Spleen (tissue), 11 donors: ENCODE results near the gene SLC22A4. TPM values are rescaled to one million over a fixed set of nuclear protein-coding genes. Genes with fewer than 3 reads are reported as not detected.

ENCODE experiments used
- DNase-seq: peaks from one replicate; pipeline ENCODE4 v3.0.0-alpha.2; 2020
- H3K27ac ChIP-seq, 8 donors: fragments of 200-600 bp; sonication (generic) in 7 of 8; 1 replicate in 4 of 8; 2 replicates in 4 of 8; pipeline versions ENCODE4 v1.5.0 to v1.8.0; 2016 to 2021; ENCODE audit warnings: inconsistent platforms in 4 of 8, mild to moderate bottlenecking in 4 of 8, moderate library complexity in 1 of 8
- H3K27me3 ChIP-seq, 7 donors: fragments of 200-600 bp; sonication (generic) in 6 of 7; replicated peaks in 1 of 7; 1 replicate in 4 of 7; 2 replicates in 3 of 7; pipeline versions ENCODE4 v1.5.0 to v1.8.0; 2016 to 2021; ENCODE audit warnings: inconsistent platforms in 3 of 7, mild to moderate bottlenecking in 1 of 7
- H3K36me3 ChIP-seq, 6 donors: fragments of 200-600 bp; sonication (generic) in 5 of 6; 1 replicate in 4 of 6; 2 replicates in 2 of 6; pipeline versions ENCODE4 v1.5.0 to v1.8.0; 2016 to 2021; ENCODE audit warnings: inconsistent platforms in 2 of 6
- H3K4me1 ChIP-seq, 6 donors: fragments of 200-600 bp; sonication (generic) in 5 of 6; 1 replicate in 3 of 6; 2 replicates in 3 of 6; pipeline versions ENCODE4 v1.5.0 to v1.8.0; 2016 to 2021; ENCODE audit warnings: inconsistent platforms in 3 of 6
- H3K4me3 ChIP-seq, 8 donors: fragments of 200-600 bp; sonication (generic) in 7 of 8; 1 replicate in 4 of 8; 2 replicates in 4 of 8; pipeline versions ENCODE4 v1.5.0 to v1.8.0; 2016 to 2021; ENCODE audit warnings: inconsistent platforms in 4 of 8, mild to moderate bottlenecking in 4 of 8, moderate library complexity in 2 of 8
- H3K9me3 ChIP-seq, 8 donors: fragments of 200-600 bp; sonication (generic) in 7 of 8; 1 replicate in 4 of 8; 2 replicates in 4 of 8; pipeline versions ENCODE4 v1.5.0 to v1.8.0; 2016 to 2021; ENCODE audit warnings: inconsistent platforms in 4 of 8
- POLR2A ChIP-seq, 3 donors: fragments of 450-650 bp; IDR thresholded peaks; one replicate each; pipeline ENCODE4 v1.5.1; 2017; ENCODE audit warnings: antibody characterized with exemption in 3 of 3, mild to moderate bottlenecking in 1 of 3
- POLR2AphosphoS5 ChIP-seq, 3 donors: sonication (generic); formaldehyde crosslinking; IDR thresholded peaks; one replicate each; pipeline ENCODE4 v1.5.1; 2017; ENCODE audit warnings: antibody characterized with exemption in 3 of 3
- WGBS, 5 donors: extraction: QIAGEN DNeasy Blood & Tissue Kit in 3 of 5; methylation state at CpG; one replicate each; pipeline versions ENCODE4 v1.1.5 to v1.1.7; 2013 to 2018; 5-methylcytosine and 5-hydroxymethylcytosine counted together
- intact Hi-C: fragments of 100-400 bp; cut with DNase I; formaldehyde crosslinking; loops from one replicate; pipeline ENCODE4 v1.15.0; 2023; ENCODE audit warnings: low total_unique reads
- polyA plus RNA-seq, 3 donors: library from polyadenylated mRNA; stranded (reverse); fragments of 200-250 nt; gene quantifications; one replicate each; pipeline ENCODE4 v1.2.1, GENCODE V29; 2013
- total RNA-seq, 7 donors: library from RNA; depleted of rRNA in 3 of 7; stranded (reverse); fragments of >200 nt in 3 of 7; fragmentation: NEBNext Ultra II Directional in 4 of 7; extraction: Animal tissue kit (Norgen Biotek cat#: 25700) in 4 of 7; gene quantifications; one replicate each; pipeline versions ENCODE4 v1.1.0 to v1.2.1, GENCODE V29; 2016 to 2021
- TF ChIP-seq, protein P1 (sequence below), 11 experiments: fragments of 200-600 bp in 7 of 11; fragments of 450-650 bp in 4 of 11; sonication (generic) in 4 of 11; IDR thresholded peaks in 8 of 11; conservative IDR thresholded peaks in 3 of 11; 1 replicate in 7 of 11; 2 replicates in 4 of 11; pipeline versions ENCODE4 v1.4.0 to v1.8.0; 2016 to 2021; ENCODE audit warnings: antibody characterized with exemption in 11 of 11, inconsistent platforms in 4 of 11, mild to moderate bottlenecking in 1 of 11
- donor health status: healthy with polysubstance abuse.
- donor health status: DM: no; HTN: no; CAD: no; lungs with moderate emphysema.
- donor health status: DM: no; HTN: no; CAD: no.
- donor health status: Bipolar disorder and iron deficiency.
- donor health status: healthy.
- donor health status: DM: no; HTN: no; CAD: no.
- donor health status: DM: yes; HTN: yes; CAD: no.

Gene SLC22A4
- total and polyA plus RNA-seq, 10 donors: 0.47 to 25.1 (median 8.5) TPM

DNA sequence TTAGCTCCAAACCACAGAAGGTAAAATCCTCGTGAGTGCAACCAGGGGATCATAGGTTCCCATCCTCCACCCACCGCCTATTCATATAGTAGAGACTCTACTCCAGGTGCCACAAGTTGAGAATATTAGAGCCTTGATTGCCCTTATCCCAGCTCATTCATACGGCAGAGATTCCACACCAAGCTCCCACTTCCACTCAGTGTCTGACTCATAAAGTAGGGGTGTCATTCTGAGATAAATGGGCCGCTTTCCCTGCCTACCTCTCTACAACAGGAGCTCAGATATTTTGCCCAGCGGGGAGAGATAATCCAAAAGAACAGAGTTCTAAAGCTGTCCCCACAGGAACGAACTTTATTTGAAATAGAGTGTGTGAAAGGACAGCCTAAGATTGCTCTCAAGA is 9.4 kb downstream of the SLC22A4 start:
- H3K27me3 ChIP-seq: no peaks in the 10 kb centered on the region
- no peak for DNase-seq
- peaks cover 0 to 20% (median 0%) of the 10 kb centered on the region in 6 donors for H3K36me3 ChIP-seq
- TF ChIP-seq POLR2AphosphoS5 (IDR thresholded peaks at IDR 0.05): no peak
- TF ChIP-seq POLR2A (IDR thresholded peaks at IDR 0.05): no peak
- TF ChIP-seq, protein P1, sequence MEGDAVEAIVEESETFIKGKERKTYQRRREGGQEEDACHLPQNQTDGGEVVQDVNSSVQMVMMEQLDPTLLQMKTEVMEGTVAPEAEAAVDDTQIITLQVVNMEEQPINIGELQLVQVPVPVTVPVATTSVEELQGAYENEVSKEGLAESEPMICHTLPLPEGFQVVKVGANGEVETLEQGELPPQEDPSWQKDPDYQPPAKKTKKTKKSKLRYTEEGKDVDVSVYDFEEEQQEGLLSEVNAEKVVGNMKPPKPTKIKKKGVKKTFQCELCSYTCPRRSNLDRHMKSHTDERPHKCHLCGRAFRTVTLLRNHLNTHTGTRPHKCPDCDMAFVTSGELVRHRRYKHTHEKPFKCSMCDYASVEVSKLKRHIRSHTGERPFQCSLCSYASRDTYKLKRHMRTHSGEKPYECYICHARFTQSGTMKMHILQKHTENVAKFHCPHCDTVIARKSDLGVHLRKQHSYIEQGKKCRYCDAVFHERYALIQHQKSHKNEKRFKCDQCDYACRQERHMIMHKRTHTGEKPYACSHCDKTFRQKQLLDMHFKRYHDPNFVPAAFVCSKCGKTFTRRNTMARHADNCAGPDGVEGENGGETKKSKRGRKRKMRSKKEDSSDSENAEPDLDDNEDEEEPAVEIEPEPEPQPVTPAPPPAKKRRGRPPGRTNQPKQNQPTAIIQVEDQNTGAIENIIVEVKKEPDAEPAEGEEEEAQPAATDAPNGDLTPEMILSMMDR (IDR thresholded peaks at IDR 0.05 in 8 of 11, conservative IDR thresholded peaks at IDR 0.05 in 3 of 11): no peak
- 89 to 96% (median 94%) methylated on average over 6 of the region's 6 CpGs for WGBS, 5 donors
- intact Hi-C loops: no loop called here
- peaks cover 5 to 23% (median 19%) of the 10 kb centered on the region in 8 donors for H3K9me3 ChIP-seq
- H3K27ac ChIP-seq: no peak overlapping the region
- H3K4me3 ChIP-seq: no peak overlapping the region
- peaks cover 0 to 30% (median 4%) of the 10 kb centered on the region in 6 donors for H3K4me1 ChIP-seq

DNA sequence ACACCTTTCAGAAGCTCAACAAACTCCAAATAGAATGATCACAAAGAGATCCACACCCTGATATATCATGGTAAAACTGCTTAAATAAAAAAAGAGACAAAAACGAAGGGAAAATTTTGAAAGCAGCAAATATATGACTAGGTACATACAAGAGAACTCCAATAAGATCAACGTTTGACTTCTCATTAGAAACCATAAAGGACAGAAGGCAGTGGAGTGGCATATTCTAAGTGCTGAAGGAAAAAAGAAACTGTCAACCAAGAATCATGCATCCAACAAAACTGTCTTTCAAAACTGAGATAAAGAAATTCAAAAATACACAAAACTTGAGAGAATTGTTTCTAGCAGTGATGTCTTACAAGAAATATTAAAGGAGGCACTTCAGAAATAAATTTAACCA is 11.2 kb downstream of the SLC22A4 start:
- Histone ChIP-seq H3K27ac (no peak overlapping the region), H3K9me3 (peaks cover 5 to 23% (median 19%) of the 10 kb centered on the region in 8 donors), H3K4me1 (peaks cover 0 to 32% (median 4%) of the 10 kb centered on the region in 6 donors), H3K4me3 (no peak overlapping the region), H3K36me3 (peaks cover 0 to 20% (median 0%) of the 10 kb centered on the region in 6 donors), H3K27me3 (no peaks in the 10 kb centered on the region)
- intact Hi-C loops: no loop called here
- WGBS, 5 donors: 80 to 93% (median 90%) methylated on average over 2 of the region's 2 CpGs
- TF ChIP-seq POLR2A (IDR thresholded peaks at IDR 0.05) (no peak), POLR2AphosphoS5 (IDR thresholded peaks at IDR 0.05) (no peak)
- TF ChIP-seq, protein P1 (IDR thresholded peaks at IDR 0.05 in 8 of 11, conservative IDR thresholded peaks at IDR 0.05 in 3 of 11): no peak
- DNase-seq: no peak

DNA sequence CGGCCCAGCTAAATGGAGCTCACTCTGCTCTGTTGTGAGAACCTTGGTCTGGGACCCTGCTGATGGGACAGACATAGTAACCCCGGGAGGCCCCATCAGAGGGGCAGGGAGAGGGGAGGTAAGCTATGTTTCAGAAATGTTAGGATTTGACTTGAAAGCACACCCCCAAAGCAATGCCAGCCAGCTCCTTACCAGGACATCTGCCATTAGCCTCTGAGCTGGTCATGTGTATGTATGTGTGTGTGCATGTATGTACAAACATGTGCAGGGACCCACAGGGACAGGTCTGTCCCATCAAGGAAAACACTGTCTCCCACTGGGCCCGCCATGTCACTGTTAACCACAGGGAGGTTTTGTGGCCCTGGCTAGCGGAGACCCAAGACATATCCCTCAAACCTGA is 14.5 kb downstream of the SLC22A4 start:
- TF ChIP-seq, protein P1 (IDR thresholded peaks at IDR 0.05 in 8 of 11, conservative IDR thresholded peaks at IDR 0.05 in 3 of 11): no peak
- TF ChIP-seq POLR2AphosphoS5 (IDR thresholded peaks at IDR 0.05) (no peak), POLR2A (IDR thresholded peaks at IDR 0.05) (no peak)
- intact Hi-C loops: no loop called here
- Histone ChIP-seq H3K27ac (no peak overlapping the region), H3K9me3 (peaks cover 5 to 23% (median 19%) of the 10 kb centered on the region in 8 donors), H3K4me3 (no peak overlapping the region), H3K36me3 (peaks cover 0 to 26% (median 0%) of the 10 kb centered on the region in 6 donors), H3K4me1 (peaks cover 0 to 24% (median 5%) of the 10 kb centered on the region in 6 donors), H3K27me3 (no peaks in the 10 kb centered on the region)
- 83 to 96% (median 94%) methylated on average over 2 to 4 of the region's 4 CpGs for WGBS, 5 donors
- DNase-seq: no peak

DNA sequence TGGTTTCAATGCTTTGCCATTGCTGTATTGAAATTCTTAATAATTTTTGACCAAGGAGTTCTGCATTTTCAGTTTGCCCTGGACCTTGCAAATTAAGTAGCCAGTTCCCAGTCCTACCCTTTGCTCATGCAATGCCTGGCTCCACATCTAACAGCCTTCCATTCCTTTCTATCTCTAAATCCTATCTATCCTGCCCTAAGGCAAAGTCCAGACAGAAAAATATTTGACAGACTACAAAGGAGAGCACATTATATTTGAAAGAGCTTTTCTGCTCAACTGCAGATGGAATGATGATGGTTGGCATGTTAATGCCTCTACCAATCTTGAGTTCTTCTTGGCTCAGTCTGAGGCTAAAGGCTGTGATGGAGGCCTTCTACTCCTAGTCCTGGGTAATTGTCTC is 15.5 kb downstream of the SLC22A4 start:
- H3K36me3 ChIP-seq: peaks cover 0 to 29% (median 0%) of the 10 kb centered on the region in 6 donors
- H3K9me3 ChIP-seq: peaks cover 5 to 14% (median 13%) of the 10 kb centered on the region in 8 donors
- H3K27ac ChIP-seq: peak overlapping the region in 7 of 8 donors; percentile 0 to 69 (median 36)
- peaks cover 0 to 24% (median 5%) of the 10 kb centered on the region in 6 donors for H3K4me1 ChIP-seq
- no peak for DNase-seq
- H3K4me3 ChIP-seq: no peak overlapping the region
- TF ChIP-seq, protein P1 (IDR thresholded peaks at IDR 0.05 in 8 of 11, conservative IDR thresholded peaks at IDR 0.05 in 3 of 11): no peak
- TF ChIP-seq POLR2A (IDR thresholded peaks at IDR 0.05) (no peak), POLR2AphosphoS5 (IDR thresholded peaks at IDR 0.05) (no peak)
- no peaks in the 10 kb centered on the region for H3K27me3 ChIP-seq
- intact Hi-C loops: no loop called here
